HFF-Myc (cell line): ENCODE data around the gene VPS35.

Source experiments
- DNase-seq: peaks from one replicate; pipeline ENCODE4 v3.0.0-alpha.2; 2011; ENCODE audit warnings: low read depth; ENCODE audit errors: extremely low read depth
- H3K4me3 ChIP-seq: replicated peaks from 2 replicates; pipeline ENCODE4 v1.5.1; 2011; ENCODE audit warnings: low read depth, mild to moderate bottlenecking, control low read depth, low read length
- TF ChIP-seq, protein P1 (sequence below): IDR thresholded peaks from 2 replicates; pipeline ENCODE4 v1.5.1; 2012; ENCODE audit warnings: mild to moderate bottlenecking, low read depth, low read length, control low read depth; ENCODE audit errors: missing control alignments

VPS35 gene

GRCh38 chr16:46612121-46612520, 76.9 kb downstream of the VPS35 start:
- H3K4me3 ChIP-seq: no peak overlapping the region
- no peak for DNase-seq
- TF ChIP-seq, protein P1, sequence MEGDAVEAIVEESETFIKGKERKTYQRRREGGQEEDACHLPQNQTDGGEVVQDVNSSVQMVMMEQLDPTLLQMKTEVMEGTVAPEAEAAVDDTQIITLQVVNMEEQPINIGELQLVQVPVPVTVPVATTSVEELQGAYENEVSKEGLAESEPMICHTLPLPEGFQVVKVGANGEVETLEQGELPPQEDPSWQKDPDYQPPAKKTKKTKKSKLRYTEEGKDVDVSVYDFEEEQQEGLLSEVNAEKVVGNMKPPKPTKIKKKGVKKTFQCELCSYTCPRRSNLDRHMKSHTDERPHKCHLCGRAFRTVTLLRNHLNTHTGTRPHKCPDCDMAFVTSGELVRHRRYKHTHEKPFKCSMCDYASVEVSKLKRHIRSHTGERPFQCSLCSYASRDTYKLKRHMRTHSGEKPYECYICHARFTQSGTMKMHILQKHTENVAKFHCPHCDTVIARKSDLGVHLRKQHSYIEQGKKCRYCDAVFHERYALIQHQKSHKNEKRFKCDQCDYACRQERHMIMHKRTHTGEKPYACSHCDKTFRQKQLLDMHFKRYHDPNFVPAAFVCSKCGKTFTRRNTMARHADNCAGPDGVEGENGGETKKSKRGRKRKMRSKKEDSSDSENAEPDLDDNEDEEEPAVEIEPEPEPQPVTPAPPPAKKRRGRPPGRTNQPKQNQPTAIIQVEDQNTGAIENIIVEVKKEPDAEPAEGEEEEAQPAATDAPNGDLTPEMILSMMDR: no peak

- no peak for DNase-seq
- TF ChIP-seq, protein P1: peak; percentile 19
- no peak overlapping the region for H3K4me3 ChIP-seq
Measured at GRCh38 chr16:46607529-46607928, 81.4 kb downstream of the VPS35 start.

DNA sequence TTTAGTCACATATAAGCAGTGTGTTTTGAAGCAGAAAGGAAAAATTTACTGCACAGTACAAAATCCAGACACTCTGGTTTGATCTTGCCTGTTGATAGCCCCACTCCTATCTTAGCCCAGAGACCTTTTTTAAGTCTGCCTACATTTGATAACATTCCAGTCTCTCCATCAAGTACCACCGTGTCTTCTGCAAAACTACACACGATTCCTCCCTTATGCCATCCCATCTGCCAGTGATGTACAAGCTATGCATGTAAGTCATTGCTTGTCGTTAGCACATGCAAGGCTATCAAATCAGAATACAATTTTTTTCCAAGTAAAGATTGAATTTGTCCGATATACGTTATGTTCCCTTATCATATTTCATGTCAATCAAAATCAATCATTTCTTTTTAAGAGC, 82.7 kb downstream of the VPS35 start:
- H3K4me3 ChIP-seq: no peak overlapping the region
- no peak for DNase-seq

More for the DNA sequence above, 82.7 kb downstream of the VPS35 start:
- TF ChIP-seq, protein P1: no peak
